HEK293T (cell line): ENCODE measurements around the gene TBL1X.

Experiments
- ARNT ChIP-seq: fragments of 450-650 bp; IDR thresholded peaks from 2 replicates; pipeline ENCODE4 v1.6.1; 2017; ENCODE audit warnings: mild to moderate bottlenecking
- BHLHE40 ChIP-seq: fragments of 450-650 bp; IDR thresholded peaks from 2 replicates; pipeline ENCODE4 v1.6.1; 2016; ENCODE audit warnings: mild to moderate bottlenecking, moderate library complexity, borderline replicate concordance
- CTBP1 ChIP-seq: fragments of 450-650 bp; IDR thresholded peaks from 2 replicates; pipeline ENCODE4 v1.6.1; 2016; ENCODE audit warnings: borderline replicate concordance
- ELF4 ChIP-seq: fragments of 450-650 bp; IDR thresholded peaks from 2 replicates; pipeline ENCODE4 v1.6.1; 2017; ENCODE audit warnings: antibody characterized with exemption
- FOXA1 ChIP-seq: fragments of 450-650 bp; IDR thresholded peaks from 2 replicates; pipeline ENCODE4 v1.6.1; 2016; ENCODE audit warnings: mild to moderate bottlenecking
- FOXK2 ChIP-seq: fragments of 450-650 bp; IDR thresholded peaks from 2 replicates; pipeline ENCODE4 v1.6.1; 2016; ENCODE audit warnings: mild to moderate bottlenecking
- FOXM1 ChIP-seq: fragments of 450-650 bp; IDR thresholded peaks from 2 replicates; pipeline ENCODE4 v1.6.1; 2017; ENCODE audit warnings: mild to moderate bottlenecking, borderline replicate concordance
- L3MBTL2 ChIP-seq: fragments of 450-650 bp; conservative IDR thresholded peaks from 2 replicates; pipeline ENCODE4 v1.6.1; 2016; ENCODE audit warnings: mild to moderate bottlenecking
- NFRKB ChIP-seq: fragments of 450-650 bp; IDR thresholded peaks from 2 replicates; pipeline ENCODE4 v1.6.1; 2016; ENCODE audit warnings: mild to moderate bottlenecking, moderate library complexity
- SUZ12 ChIP-seq: fragments of 450-650 bp; IDR thresholded peaks from 2 replicates; pipeline ENCODE4 v1.6.1; 2016; ENCODE audit warnings: mild to moderate bottlenecking
- TARDBP ChIP-seq: fragments of 450-650 bp; IDR thresholded peaks from 2 replicates; pipeline ENCODE4 v1.6.1; 2016
- TF ChIP-seq, protein P1 (sequence below): fragments of 450-650 bp; IDR thresholded peaks from 2 replicates; pipeline ENCODE4 v1.6.1; 2016

DNA sequence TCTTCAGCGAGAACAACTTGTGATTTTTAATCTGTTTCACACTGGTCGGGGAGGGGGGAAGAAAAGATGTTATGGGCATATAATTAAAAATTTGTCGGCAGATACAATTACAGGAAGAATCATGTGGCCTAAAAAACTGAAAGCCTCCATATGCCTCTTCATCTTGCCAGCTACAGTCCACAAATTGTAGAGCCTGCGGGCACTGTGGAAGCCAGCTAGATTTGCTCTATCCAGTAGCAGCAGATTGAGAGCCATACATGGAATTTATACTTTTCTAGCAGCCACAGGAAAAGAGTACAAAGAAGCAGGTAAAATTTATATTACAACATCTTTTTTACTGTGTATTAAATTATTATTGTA, 147.3 kb downstream of the TBL1X start:
- TF ChIP-seq ELF4 = no peak
- TF ChIP-seq ARNT = no peak
- TF ChIP-seq NFRKB = no peak
- TF ChIP-seq, protein P1, sequence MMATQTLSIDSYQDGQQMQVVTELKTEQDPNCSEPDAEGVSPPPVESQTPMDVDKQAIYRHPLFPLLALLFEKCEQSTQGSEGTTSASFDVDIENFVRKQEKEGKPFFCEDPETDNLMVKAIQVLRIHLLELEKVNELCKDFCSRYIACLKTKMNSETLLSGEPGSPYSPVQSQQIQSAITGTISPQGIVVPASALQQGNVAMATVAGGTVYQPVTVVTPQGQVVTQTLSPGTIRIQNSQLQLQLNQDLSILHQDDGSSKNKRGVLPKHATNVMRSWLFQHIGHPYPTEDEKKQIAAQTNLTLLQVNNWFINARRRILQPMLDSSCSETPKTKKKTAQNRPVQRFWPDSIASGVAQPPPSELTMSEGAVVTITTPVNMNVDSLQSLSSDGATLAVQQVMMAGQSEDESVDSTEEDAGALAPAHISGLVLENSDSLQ = no peak
- TF ChIP-seq FOXM1 = no peak
- TF ChIP-seq CTBP1 = no peak
- no peak for TF ChIP-seq L3MBTL2
- TF ChIP-seq BHLHE40 = no peak
- no peak for TF ChIP-seq TARDBP
- no peak for TF ChIP-seq SUZ12
- no peak for TF ChIP-seq FOXK2
- TF ChIP-seq FOXA1 = no peak
